ENCODE data around the gene ZNF597.

ZNF597 gene

GRCh38 chr16:3469736-3470135 is 26.4 kb upstream of the ZNF597 start:
- TF ChIP-seq, protein P1, sequence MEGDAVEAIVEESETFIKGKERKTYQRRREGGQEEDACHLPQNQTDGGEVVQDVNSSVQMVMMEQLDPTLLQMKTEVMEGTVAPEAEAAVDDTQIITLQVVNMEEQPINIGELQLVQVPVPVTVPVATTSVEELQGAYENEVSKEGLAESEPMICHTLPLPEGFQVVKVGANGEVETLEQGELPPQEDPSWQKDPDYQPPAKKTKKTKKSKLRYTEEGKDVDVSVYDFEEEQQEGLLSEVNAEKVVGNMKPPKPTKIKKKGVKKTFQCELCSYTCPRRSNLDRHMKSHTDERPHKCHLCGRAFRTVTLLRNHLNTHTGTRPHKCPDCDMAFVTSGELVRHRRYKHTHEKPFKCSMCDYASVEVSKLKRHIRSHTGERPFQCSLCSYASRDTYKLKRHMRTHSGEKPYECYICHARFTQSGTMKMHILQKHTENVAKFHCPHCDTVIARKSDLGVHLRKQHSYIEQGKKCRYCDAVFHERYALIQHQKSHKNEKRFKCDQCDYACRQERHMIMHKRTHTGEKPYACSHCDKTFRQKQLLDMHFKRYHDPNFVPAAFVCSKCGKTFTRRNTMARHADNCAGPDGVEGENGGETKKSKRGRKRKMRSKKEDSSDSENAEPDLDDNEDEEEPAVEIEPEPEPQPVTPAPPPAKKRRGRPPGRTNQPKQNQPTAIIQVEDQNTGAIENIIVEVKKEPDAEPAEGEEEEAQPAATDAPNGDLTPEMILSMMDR (IDR thresholded peaks at IDR 0.05; ENCODE audit: low read depth, low read length, poor library complexity, severe bottlenecking): no peak
- TF ChIP-seq EZH2phosphoT487 (IDR thresholded peaks at IDR 0.05; ENCODE audit: borderline replicate concordance, low read length): no peak

GRCh38 chr16:3468501-3468900 is 25.2 kb upstream of the ZNF597 start:
- Histone ChIP-seq H3K27me3 (ENCODE audit: control insufficient read depth, low read length) (no peaks in the 10 kb centered on the region), H3K79me2 (ENCODE audit: control insufficient read depth, low read length) (peaks cover 97% of the 10 kb centered on the region), H3K4me2 (ENCODE audit: low read length) (no peak overlapping the region), H3K9me2 (replicated peaks; ENCODE audit: control insufficient read depth, low read length) (no peaks in the 10 kb centered on the region), H3K27ac (ENCODE audit: low read depth, low read length) (no peak overlapping the region), H3K9me3 (ENCODE audit: control insufficient read depth, insufficient read depth, low read length) (peaks cover 17% of the 10 kb centered on the region; the same call in 1 of the 2 replicates), H4K20me1 (ENCODE audit: control insufficient read depth, insufficient read depth, low read depth, low read length) (no peaks in the 10 kb centered on the region), H3F3A (ENCODE audit: control insufficient read depth, insufficient read depth) (no peaks in the 10 kb centered on the region), H3K4me1 (ENCODE audit: control insufficient read depth, low read length) (no peaks in the 10 kb centered on the region), H3K4me3 (ENCODE audit: low read length) (no peak overlapping the region), H3K36me3 (ENCODE audit: control insufficient read depth, low read length) (peaks cover 24% of the 10 kb centered on the region)
- TF ChIP-seq, protein P1 (IDR thresholded peaks at IDR 0.05; ENCODE audit: low read depth, low read length, poor library complexity, severe bottlenecking): no peak
- TF ChIP-seq EZH2phosphoT487 (IDR thresholded peaks at IDR 0.05; ENCODE audit: borderline replicate concordance, low read length): no peak

More at GRCh38 chr16:3469736-3470135, 26.4 kb upstream of the ZNF597 start:
- H3F3A ChIP-seq (ENCODE audit: control insufficient read depth, insufficient read depth): no peaks in the 10 kb centered on the region
- no peak overlapping the region for H3K4me2 ChIP-seq (ENCODE audit: low read length)
- H3K9me2 ChIP-seq (replicated peaks; ENCODE audit: control insufficient read depth, low read length): no peaks in the 10 kb centered on the region
- H3K79me2 ChIP-seq (ENCODE audit: control insufficient read depth, low read length): peaks cover 97% of the 10 kb centered on the region
- no peak overlapping the region for H3K27ac ChIP-seq (ENCODE audit: low read depth, low read length)
- peaks cover 17% of the 10 kb centered on the region; the same call in 1 of the 2 replicates for H3K9me3 ChIP-seq (ENCODE audit: control insufficient read depth, insufficient read depth, low read length)
- no peak overlapping the region for H3K4me3 ChIP-seq (ENCODE audit: low read length)
- no peaks in the 10 kb centered on the region for H3K4me1 ChIP-seq (ENCODE audit: control insufficient read depth, low read length)
- H3K36me3 ChIP-seq (ENCODE audit: control insufficient read depth, low read length): peaks cover 24% of the 10 kb centered on the region
- H4K20me1 ChIP-seq (ENCODE audit: control insufficient read depth, insufficient read depth, low read depth, low read length): no peaks in the 10 kb centered on the region
- no peaks in the 10 kb centered on the region for H3K27me3 ChIP-seq (ENCODE audit: control insufficient read depth, low read length)

DNA sequence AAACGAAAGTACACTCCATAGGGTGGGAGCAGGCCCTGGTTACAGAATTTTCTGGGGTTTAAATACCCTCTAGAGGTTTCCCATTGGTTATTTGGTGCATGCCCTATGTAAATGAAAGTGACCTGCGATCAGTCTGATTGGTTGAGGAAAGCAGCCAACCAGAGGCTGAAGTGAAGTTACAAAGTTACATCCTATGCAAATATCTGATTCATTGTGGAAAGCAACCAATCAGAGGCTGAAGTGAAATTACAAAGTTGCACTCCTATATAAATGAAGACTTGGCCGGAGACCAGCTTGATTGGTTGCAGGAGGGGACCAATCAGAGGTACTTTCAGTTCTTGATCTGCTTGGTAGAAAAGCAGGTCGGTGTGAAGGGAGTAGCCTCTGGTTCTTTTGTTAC is 24.6 kb upstream of the ZNF597 start:
- no peaks in the 10 kb centered on the region for H3F3A ChIP-seq (ENCODE audit: control insufficient read depth, insufficient read depth)
- peaks cover 20% of the 10 kb centered on the region for H3K36me3 ChIP-seq (ENCODE audit: control insufficient read depth, low read length)
- no peak overlapping the region for H3K27ac ChIP-seq (ENCODE audit: low read depth, low read length)
- no peak overlapping the region for H3K4me3 ChIP-seq (ENCODE audit: low read length)
- no peaks in the 10 kb centered on the region for H3K4me1 ChIP-seq (ENCODE audit: control insufficient read depth, low read length)
- H3K9me3 ChIP-seq (ENCODE audit: control insufficient read depth, insufficient read depth, low read length): peaks cover 13% of the 10 kb centered on the region; the same call in 1 of the 2 replicates
- no peaks in the 10 kb centered on the region for H3K27me3 ChIP-seq (ENCODE audit: control insufficient read depth, low read length)
- H3K9me2 ChIP-seq (replicated peaks; ENCODE audit: control insufficient read depth, low read length): no peaks in the 10 kb centered on the region
- no peak for TF ChIP-seq EZH2phosphoT487 (IDR thresholded peaks at IDR 0.05; ENCODE audit: borderline replicate concordance, low read length)
- TF ChIP-seq, protein P1 (IDR thresholded peaks at IDR 0.05; ENCODE audit: low read depth, low read length, poor library complexity, severe bottlenecking): no peak
- no peaks in the 10 kb centered on the region for H4K20me1 ChIP-seq (ENCODE audit: control insufficient read depth, insufficient read depth, low read depth, low read length)
- H3K4me2 ChIP-seq (ENCODE audit: low read length): no peak overlapping the region
- H3K79me2 ChIP-seq (ENCODE audit: control insufficient read depth, low read length): peaks cover 97% of the 10 kb centered on the region
